ENCODE measurements around the gene SLC9A7.

The SLC9A7 gene

GRCh38 chrX:46597208-46597607 lies 161.7 kb downstream of the SLC9A7 start:
- no peak for DNase-seq

- DNase-seq, result no peak
Measured at GRCh38 chrX:46595084-46595483, 163.8 kb downstream of the SLC9A7 start.

GRCh38 chrX:46589977-46590723 lies 168.8 kb downstream of the SLC9A7 start:
- DNase-seq, result no peak

- DNase-seq, result no peak
Measured at GRCh38 chrX:46588263-46588662, 170.7 kb downstream of the SLC9A7 start.

GRCh38 chrX:46587753-46588171 lies 171.2 kb downstream of the SLC9A7 start:
- no peak for DNase-seq

- no peak for DNase-seq
Measured at GRCh38 chrX:46587158-46587557, 171.8 kb downstream of the SLC9A7 start.

- DNase-seq, result no peak
Measured at GRCh38 chrX:46584736-46585135, 174.2 kb downstream of the SLC9A7 start.

GRCh38 chrX:46582966-46583365 lies 176.0 kb downstream of the SLC9A7 start:
- no peak for DNase-seq

- no peak for DNase-seq
Measured at GRCh38 chrX:46582325-46582724, 176.6 kb downstream of the SLC9A7 start.

- no peak for DNase-seq
Measured at GRCh38 chrX:46580613-46581012, 178.3 kb downstream of the SLC9A7 start.

GRCh38 chrX:46579250-46579649 lies 179.7 kb downstream of the SLC9A7 start:
- no peak for DNase-seq

GRCh38 chrX:46577221-46578005 lies 181.5 kb downstream of the SLC9A7 start:
- DNase-seq, result no peak

GRCh38 chrX:46576458-46576857 lies 182.5 kb downstream of the SLC9A7 start:
- DNase-seq, result no peak

- no peak for DNase-seq
Measured at GRCh38 chrX:46575991-46576392, 182.9 kb downstream of the SLC9A7 start.

GRCh38 chrX:46575586-46575985 lies 183.3 kb downstream of the SLC9A7 start:
- DNase-seq, result no peak

- DNase-seq, result peak; percentile 17
Measured at GRCh38 chrX:46574774-46575381, 184.0 kb downstream of the SLC9A7 start.

GRCh38 chrX:46573892-46574773 lies 184.8 kb downstream of the SLC9A7 start:
- DNase-seq, result peak; percentile 21

GRCh38 chrX:46573331-46573891 lies 185.5 kb downstream of the SLC9A7 start, which contains the start of gene CHST7:
Gene CHST7 (plus strand): TSS chrX:46573765. CDS start chrX:46573932, 167 bp downstream.
- peak; percentile 12 for DNase-seq

GRCh38 chrX:46572340-46572936 lies 186.5 kb downstream of the SLC9A7 start:
- DNase-seq, result no peak

GRCh38 chrX:46571423-46572339 lies 187.2 kb downstream of the SLC9A7 start:
- no peak for DNase-seq

GRCh38 chrX:46569621-46570020 lies 189.3 kb downstream of the SLC9A7 start:
- peak; percentile 40 for DNase-seq

Measured in NCI-H2029 (cell line).